CD4-positive, alpha-beta memory T cell (primary cell): ENCODE measurements around the gene ZNF263. TPM values are rescaled to one million over a fixed set of nuclear protein-coding genes. Genes with fewer than 3 reads are reported as not detected.

Experiments
- CTCF ChIA-PET: fragments of 350-600 bp; sonication (Branson Sonifier 250); formaldehyde crosslinking; loops from one replicate; lab custom pipeline; 2021; ENCODE audit warnings: inconsistent platforms; ENCODE audit not compliant: partially characterized antibody; lab: Charles Lee
- POLR2A ChIA-PET: fragments of 350-600 bp; sonication (Branson Sonifier 250); formaldehyde crosslinking; loops from one replicate; lab custom pipeline; 2021; ENCODE audit not compliant: partially characterized antibody; lab: Charles Lee
- DNase-seq, 5 donors: peaks; one replicate each; pipeline versions ENCODE4 v3.0.0 to v3.0.0-alpha.2; 2020 to 2022; ENCODE audit warnings: mixed read lengths in 1 of 5
- H3K27ac ChIP-seq: one replicate; pipeline ENCODE4 v1.7.0; 2013; ENCODE audit warnings: low read depth, low read length
- H3K27me3 ChIP-seq: 2 replicates; pipeline ENCODE4 v1.7.0; 2013; ENCODE audit warnings: mild to moderate bottlenecking, low read length, moderate library complexity; ENCODE audit not compliant: insufficient read depth
- H3K36me3 ChIP-seq: 2 replicates; pipeline ENCODE4 v1.7.0; 2013; ENCODE audit warnings: mild to moderate bottlenecking, low read length, moderate library complexity; ENCODE audit not compliant: insufficient read depth
- H3K4me1 ChIP-seq: 2 replicates; pipeline ENCODE4 v1.7.0; 2013; ENCODE audit warnings: mild to moderate bottlenecking, low read length, moderate library complexity; ENCODE audit not compliant: insufficient read depth
- H3K4me3 ChIP-seq, 2 donors: one replicate each; pipeline ENCODE4 v1.7.0; 2013; ENCODE audit warnings: low read length in 2 of 2, mild to moderate bottlenecking in 1 of 2
- H3K9me3 ChIP-seq, 2 donors: one replicate each; pipeline ENCODE4 v1.7.0; 2013; ENCODE audit warnings: low read length in 2 of 2, control low read depth in 1 of 2; ENCODE audit not compliant: control insufficient read depth in 1 of 2
- H3K27ac Mint-ChIP-seq, 7 donors: one replicate each; pipeline ENCODE4 v1.8.0; 2020 to 2021; ENCODE audit warnings: mixed read lengths in 7 of 7, mild to moderate bottlenecking in 6 of 7, inconsistent platforms in 3 of 7, moderate library complexity in 3 of 7
- H3K27me3 Mint-ChIP-seq, 2 donors: one replicate each; pipeline ENCODE4 v1.8.0; 2020 to 2021; ENCODE audit warnings: mixed read lengths in 2 of 2
- H3K36me3 Mint-ChIP-seq, 2 donors: one replicate each; pipeline ENCODE4 v1.8.0; 2020 to 2021; ENCODE audit warnings: mixed read lengths in 2 of 2, inconsistent platforms in 1 of 2, mild to moderate bottlenecking in 1 of 2
- H3K4me1 Mint-ChIP-seq, 4 donors: one replicate each; pipeline ENCODE4 v1.8.0; 2020 to 2021; ENCODE audit warnings: mixed read lengths in 4 of 4, mild to moderate bottlenecking in 1 of 4
- H3K4me3 Mint-ChIP-seq, 8 donors: one replicate each; pipeline ENCODE4 v1.8.0; 2020 to 2021; ENCODE audit warnings: mixed read lengths in 8 of 8, mild to moderate bottlenecking in 7 of 8, moderate library complexity in 6 of 8, inconsistent platforms in 3 of 8
- H3K9me3 Mint-ChIP-seq, 8 donors: one replicate each; pipeline ENCODE4 v1.8.0; 2020 to 2021; ENCODE audit warnings: mixed read lengths in 8 of 8, mild to moderate bottlenecking in 5 of 8, inconsistent platforms in 3 of 8, moderate library complexity in 1 of 8
- intact Hi-C: fragments of 100-400 bp; cut with micrococcal nuclease; formaldehyde crosslinking; loops from one replicate; pipeline ENCODE4 v1.15.1; 2023
- polyA plus RNA-seq, 2 donors: library from polyadenylated mRNA; unstranded; fragments of 300-500 nt; fragmentation: Illumina TruSeq; gene quantifications; one replicate each; pipeline ENCODE4 v1.2.3, GENCODE V29; 2021
- total RNA-seq, 2 experiments: library from RNA; stranded (reverse); gene quantifications; one replicate each; pipeline ENCODE4 v1.2.3, GENCODE V29; 2021

ZNF263 gene
- total and polyA plus RNA-seq, 4 experiments from 2014 or later: 29.3 to 45.1 (median 40.9) TPM

- Mint-ChIP-seq H3K4me3 (no peak overlapping the region), H3K27ac (no peak overlapping the region), H3K36me3 (peaks cover 72 to 79% of the 10 kb centered on the region in 2 donors), H3K4me1 (peaks cover 2 to 23% (median 8%) of the 10 kb centered on the region in 4 donors), H3K9me3 (peaks cover 0 to 85% (median 73%) of the 10 kb centered on the region in 8 donors), H3K27me3 (no peaks in the 10 kb centered on the region)
- Histone ChIP-seq H3K4me1 (peaks cover 7% of the 10 kb centered on the region), H3K27ac (no peak overlapping the region), H3K36me3 (peaks cover 52% of the 10 kb centered on the region), H3K9me3 (peaks cover 0 to 62% of the 10 kb centered on the region in 2 donors), H3K4me3 (no peak overlapping the region), H3K27me3 (no peaks in the 10 kb centered on the region)
- POLR2A ChIA-PET: interaction anchor here (1.1 to 1.4 kb wide), 3 partner anchors 25 to 168 kb away, joined by 3 read pairs; no protein-coding TSS in a partner anchor
- CTCF ChIA-PET: interaction anchor here (0.9 kb wide), 1 partner anchor 188 kb away, joined by 3 read pairs; no protein-coding TSS in a partner anchor
- intact Hi-C loops: no loop called here
- no peak for DNase-seq
These were observed 6.8 kb downstream of the ZNF263 start for GRCh38 chr16:3289998-3290673.

- Mint-ChIP-seq H3K36me3 (peaks cover 61 to 69% of the 10 kb centered on the region in 2 donors), H3K27ac (no peak overlapping the region), H3K9me3 (peaks cover 0 to 85% (median 76%) of the 10 kb centered on the region in 8 donors), H3K4me3 (no peak overlapping the region), H3K27me3 (no peaks in the 10 kb centered on the region), H3K4me1 (peaks cover 0 to 9% (median 1%) of the 10 kb centered on the region in 4 donors)
- DNase-seq: no peak
- CTCF ChIA-PET: interaction anchor here (1.0 kb wide), 1 partner anchor 110 kb away, joined by 3 read pairs; no protein-coding TSS in a partner anchor
- H3K9me3 ChIP-seq: peaks cover 0 to 66% of the 10 kb centered on the region in 2 donors
- H3K27me3 ChIP-seq: no peaks in the 10 kb centered on the region
- intact Hi-C loops: no loop called here
- H3K4me3 ChIP-seq: no peak overlapping the region
- POLR2A ChIA-PET: interaction anchor here (0.7 kb wide), 1 partner anchor 77 kb away, joined by 3 read pairs; no protein-coding TSS in a partner anchor
- H3K27ac ChIP-seq: no peak overlapping the region
- peaks cover 34% of the 10 kb centered on the region for H3K36me3 ChIP-seq
- H3K4me1 ChIP-seq: no peaks in the 10 kb centered on the region
These were observed 9.3 kb downstream of the ZNF263 start for GRCh38 chr16:3292604-3293003.

- H3K36me3 Mint-ChIP-seq: peaks cover 60 to 62% of the 10 kb centered on the region in 2 donors
- H3K4me1 ChIP-seq: no peaks in the 10 kb centered on the region
- intact Hi-C loops: no loop called here
- H3K27me3 Mint-ChIP-seq: no peaks in the 10 kb centered on the region
- POLR2A ChIA-PET: interaction anchor here (2.8 kb wide), 1 partner anchor 12 kb away, joined by 12 read pairs; the partner anchor contains the start of gene ZNF263
- CTCF ChIA-PET: no interaction called here
- H3K4me1 Mint-ChIP-seq: peaks cover 0 to 9% (median under 1%) of the 10 kb centered on the region in 4 donors
- DNase-seq: no peak
- peaks cover 18% of the 10 kb centered on the region for H3K36me3 ChIP-seq
- no peak overlapping the region for H3K4me3 Mint-ChIP-seq
- no peak overlapping the region for H3K27ac ChIP-seq
- peaks cover 7 to 87% (median 79%) of the 10 kb centered on the region in 8 donors for H3K9me3 Mint-ChIP-seq
- H3K27ac Mint-ChIP-seq: no peak overlapping the region
- H3K4me3 ChIP-seq: no peak overlapping the region
- no peaks in the 10 kb centered on the region for H3K27me3 ChIP-seq
- peaks cover 0 to 66% of the 10 kb centered on the region in 2 donors for H3K9me3 ChIP-seq
These were observed 11.9 kb downstream of the ZNF263 start for GRCh38 chr16:3295209-3295608.

- peaks cover 0 to 5% (median under 1%) of the 10 kb centered on the region in 4 donors for H3K4me1 Mint-ChIP-seq
- ChIA-PET POLR2A (interaction anchor here (2.8 kb wide), 1 partner anchor 12 kb away, joined by 12 read pairs; the partner anchor contains the start of gene ZNF263), CTCF (no interaction called here)
- no peaks in the 10 kb centered on the region for H3K27me3 Mint-ChIP-seq
- peaks cover 0 to 64% of the 10 kb centered on the region in 2 donors for H3K9me3 ChIP-seq
- H3K9me3 Mint-ChIP-seq: peaks cover 7 to 87% (median 79%) of the 10 kb centered on the region in 8 donors
- peaks cover 12% of the 10 kb centered on the region for H3K36me3 ChIP-seq
- no peaks in the 10 kb centered on the region for H3K4me1 ChIP-seq
- no peak for DNase-seq
- peaks cover 60 to 62% of the 10 kb centered on the region in 2 donors for H3K36me3 Mint-ChIP-seq
- intact Hi-C loops: no loop called here
- H3K27me3 ChIP-seq: no peaks in the 10 kb centered on the region
- H3K27ac Mint-ChIP-seq: peak overlapping the region in 1 of 7 donors; percentile 69
- H3K27ac ChIP-seq: no peak overlapping the region
- H3K4me3 Mint-ChIP-seq: no peak overlapping the region
- no peak overlapping the region for H3K4me3 ChIP-seq
These were observed 12.5 kb downstream of the ZNF263 start for GRCh38 chr16:3295783-3296182.

GRCh38 chr16:3304370-3304769, 21.1 kb downstream of the ZNF263 start:
- DNase-seq: no peak
- peak overlapping the region; percentile 77 to 87 (median 85) for H3K4me3 Mint-ChIP-seq
- ChIA-PET CTCF (interaction anchor here (0.6 to 3.2 kb wide), 4 partner anchors 11 to 98 kb away, joined by 3 to 10 read pairs (median 6); partner anchors contain the start of genes ZNF174 and ZSCAN32), POLR2A (interaction anchor here (0.7 to 5.3 kb wide), 14 partner anchors 11 to 196 kb away, joined by 3 to 76 read pairs (median 6); partner anchors contain the start of genes CLUAP1, ZNF174, ZNF263 and ZSCAN32)
- Histone ChIP-seq H3K27me3 (no peaks in the 10 kb centered on the region), H3K9me3 (peaks cover 7 to 38% of the 10 kb centered on the region in 2 donors), H3K4me3 (peak overlapping the region in 1 of 2 donors; percentile 88), H3K27ac (no peak overlapping the region), H3K4me1 (peaks cover 16% of the 10 kb centered on the region), H3K36me3 (peaks cover 21% of the 10 kb centered on the region)
- H3K9me3 Mint-ChIP-seq: peaks cover 2 to 66% (median 57%) of the 10 kb centered on the region in 8 donors
- H3K4me1 Mint-ChIP-seq: peaks cover 7 to 13% (median 11%) of the 10 kb centered on the region in 4 donors
- intact Hi-C loops: loop anchor here (2.0 kb wide), 2 partner anchors 96 to 154 kb away; partner anchors contain the start of genes ZNF174 and ZSCAN32
- H3K27me3 Mint-ChIP-seq: no peaks in the 10 kb centered on the region
- peak overlapping the region in 5 of 7 donors; percentile 57 to 84 (median 82) for H3K27ac Mint-ChIP-seq
- H3K36me3 Mint-ChIP-seq: peaks cover 55 to 56% of the 10 kb centered on the region in 2 donors

- peaks cover 7 to 38% of the 10 kb centered on the region in 2 donors for H3K9me3 ChIP-seq
- peak within 1 kb of the TSS; percentile 70 for H3K27ac ChIP-seq
- ChIA-PET CTCF (interaction anchor here (0.6 to 3.2 kb wide), 8 partner anchors 10 to 274 kb away, joined by 3 to 10 read pairs (median 3); partner anchors contain the start of genes NAA60, ZNF174, ZNF597 and ZSCAN32), POLR2A (interaction anchor here (0.6 to 5.3 kb wide), 23 partner anchors 10 to 204 kb away, joined by 3 to 76 read pairs (median 4); partner anchors contain the start of genes CLUAP1, NAA60, ZNF174 and ZNF200)
- peaks cover 16% of the 10 kb centered on the region for H3K4me1 ChIP-seq
- peak within 1 kb of the TSS; percentile 64 to 84 (median 82) for H3K27ac Mint-ChIP-seq
- H3K27me3 ChIP-seq: no peaks in the 10 kb centered on the region
- peak within 1 kb of the TSS; percentile 79 to 87 (median 85) for H3K4me3 Mint-ChIP-seq
- H3K4me1 Mint-ChIP-seq: peaks cover 7 to 13% (median 11%) of the 10 kb centered on the region in 4 donors
- H3K4me3 ChIP-seq: peak within 1 kb of the TSS; percentile 80 to 88
- DNase-seq: peak; percentile 82 to 93 (median 85)
- intact Hi-C loops: loop anchor here (1.0 to 2.0 kb wide), 6 partner anchors 22 to 195 kb away; partner anchors contain the start of genes ZNF174, ZNF200, ZNF263 and ZSCAN32
- H3K36me3 Mint-ChIP-seq: peaks cover 50 to 52% of the 10 kb centered on the region in 2 donors
- peaks cover 21% of the 10 kb centered on the region for H3K36me3 ChIP-seq
- peaks cover 0 to 65% (median 51%) of the 10 kb centered on the region in 8 donors for H3K9me3 Mint-ChIP-seq
- no peaks in the 10 kb centered on the region for H3K27me3 Mint-ChIP-seq
These were observed 22.1 kb downstream of the ZNF263 start, which contains the start of the genes TIGD7 and ZNF75A for GRCh38 chr16:3305109-3306068. TSS of gene TIGD7 (minus strand) at chr16:3305430. CDS start at chr16:3300614, 4,816 bp downstream. TSS of gene ZNF75A (plus strand) at chr16:3305497. CDS start at chr16:3308429, 2,932 bp downstream.
